Stimulated activated CD8-positive, alpha-beta memory T cell treated with anti-CD3 and anti-CD28 coated beads, Interleukin-2, amount 100 ng/mL, for 1 hour (primary cell): ENCODE results near the gene PSMA7.
A peak's percentile ranks its signal among the peaks of the same experiment; 100 is the strongest.
"Not testable (repeated sequence)": the region's sequence is repeated elsewhere in the genome, so short reads cannot be mapped to it uniquely, and the experiment has no call there.

Experiments
- DNase-seq, 2 donors: peaks; one replicate each; pipeline ENCODE4 v3.0.0-alpha.2; 2020; ENCODE audit warnings: low read depth in 2 of 2

Gene PSMA7

GRCh38 chr20:62155428-62156253 lies 12.4 kb upstream of the PSMA7 start:
- DNase-seq, result no peak

GRCh38 chr20:62151835-62152364 lies 8.7 kb upstream of the PSMA7 start:
- no peak for DNase-seq

DNA sequence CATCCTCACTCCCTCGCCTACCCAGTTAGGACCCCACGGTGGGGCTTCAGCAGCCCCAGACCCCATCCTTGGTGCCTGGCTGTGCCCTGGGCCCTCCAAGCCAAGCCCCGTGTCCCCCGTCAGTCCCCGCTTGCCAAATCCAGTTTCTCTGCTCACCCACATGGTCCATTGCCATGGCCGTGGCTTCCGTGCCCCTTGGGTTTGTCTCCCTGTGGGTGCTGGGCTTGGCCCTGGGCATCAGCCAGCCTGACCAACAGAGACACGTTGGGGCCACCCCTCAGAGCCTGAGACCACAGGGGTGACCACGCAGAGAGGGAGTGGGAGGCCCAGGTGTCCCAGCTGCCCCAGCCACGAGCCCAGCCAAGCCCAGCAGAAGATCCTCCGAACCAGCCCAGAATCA lies 8.0 kb upstream of the PSMA7 start:
- no peak for DNase-seq

GRCh38 chr20:62150310-62150575 lies 7.0 kb upstream of the PSMA7 start:
- DNase-seq, result no peak

DNA sequence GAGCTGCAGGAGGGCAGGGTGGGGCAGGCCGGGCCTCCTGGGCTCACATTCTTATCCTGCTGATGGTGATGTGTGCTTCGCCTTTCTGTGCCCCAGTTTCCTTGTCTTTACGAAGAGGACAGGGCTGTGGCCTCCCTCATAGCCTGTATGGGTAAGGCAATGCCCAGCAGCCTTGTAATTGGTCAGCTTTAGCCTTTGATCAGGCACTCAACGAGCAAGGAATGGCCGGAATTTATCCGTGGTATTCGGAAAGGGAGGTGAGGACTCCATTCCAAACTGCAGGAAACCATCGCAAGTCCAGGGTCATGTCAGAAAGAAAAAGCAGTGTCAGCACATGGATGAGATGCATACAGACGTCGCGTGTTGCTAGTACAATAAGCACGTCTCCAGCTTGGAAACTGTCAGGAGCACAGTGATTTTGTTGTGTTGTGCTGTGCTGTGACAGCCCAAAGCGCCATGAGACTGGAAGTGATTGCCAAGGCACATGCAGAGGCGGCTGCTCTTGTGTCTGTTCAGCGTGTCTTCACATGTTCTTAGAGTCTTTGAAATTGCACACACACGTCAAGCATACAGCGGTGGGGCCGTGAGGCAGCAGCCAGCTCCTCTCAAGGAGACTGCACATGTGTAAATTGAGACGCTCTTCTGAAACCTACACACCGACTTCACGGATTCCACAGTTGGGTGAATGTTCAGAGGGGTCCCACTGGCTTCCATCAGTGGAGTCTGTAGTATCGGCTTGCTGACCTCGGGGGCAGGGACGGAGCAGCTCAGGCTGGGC lies 6.5 kb upstream of the PSMA7 start:
- DNase-seq, result no peak

DNA sequence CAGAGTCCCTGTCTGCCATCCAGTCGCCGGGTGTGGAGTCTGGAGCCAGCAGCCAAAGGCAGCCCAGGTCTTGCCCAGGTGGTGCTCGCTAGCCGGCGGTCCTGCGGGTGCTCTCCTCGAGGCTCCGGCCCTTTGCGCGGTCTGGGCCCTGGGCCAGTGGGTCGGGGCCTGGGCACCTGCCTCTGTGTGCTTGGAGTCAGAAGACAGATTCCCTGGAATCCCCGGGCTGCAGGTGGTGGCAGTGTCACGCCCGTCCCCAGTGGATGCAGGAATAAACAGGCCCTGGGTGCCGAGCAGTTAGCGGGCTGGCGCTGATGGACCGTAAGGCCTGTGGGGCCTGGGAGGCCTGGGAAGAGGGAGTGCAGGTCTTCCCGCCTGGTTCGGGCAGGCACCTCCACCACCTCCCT lies 5.7 kb upstream of the PSMA7 start:
- no peak for DNase-seq

DNA sequence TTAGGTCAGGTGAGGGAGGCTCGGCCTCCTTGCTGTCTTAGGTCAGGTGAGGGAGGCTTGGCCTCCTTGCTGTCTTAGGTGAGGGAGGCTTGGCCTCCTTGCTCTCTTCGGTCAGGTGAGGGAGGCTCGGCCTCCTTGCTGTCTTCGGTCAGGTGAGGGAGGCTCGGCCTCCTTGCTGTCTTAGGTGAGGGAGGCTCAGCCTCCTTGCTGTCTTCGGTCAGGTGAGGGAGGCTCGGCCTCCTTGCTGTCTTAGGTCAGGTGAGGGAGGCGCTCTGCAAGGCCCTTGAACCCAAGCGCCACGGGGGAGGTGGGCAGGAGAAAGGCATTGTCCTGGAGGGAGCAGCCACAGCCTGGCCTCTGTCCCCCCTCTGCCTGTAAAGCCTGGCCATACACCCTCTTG lies 5.2 kb upstream of the PSMA7 start:
- not testable (repeated sequence) for DNase-seq

GRCh38 chr20:62147528-62147927 lies 4.3 kb upstream of the PSMA7 start:
- DNase-seq, result no peak

DNA sequence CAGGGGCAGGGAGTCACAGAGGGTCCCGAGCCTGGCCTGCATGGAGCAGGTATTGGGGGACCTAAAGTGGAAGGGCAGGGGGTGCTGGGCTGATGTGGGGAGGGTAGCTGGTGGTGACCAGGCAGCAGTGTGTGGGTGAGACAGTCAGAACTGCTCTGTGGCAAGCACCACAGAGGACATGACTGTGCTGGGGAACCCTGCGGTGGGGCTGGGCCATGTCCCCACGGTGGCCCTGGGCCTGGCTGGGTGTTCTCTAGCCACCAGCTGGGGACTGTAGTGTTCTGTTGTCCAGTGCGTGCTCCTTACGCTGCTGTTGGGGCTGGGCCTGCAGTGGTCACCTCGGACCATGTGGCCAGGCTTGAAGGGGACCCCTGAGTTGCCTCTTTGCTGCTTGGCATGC lies 3.9 kb upstream of the PSMA7 start:
- no peak for DNase-seq

DNA sequence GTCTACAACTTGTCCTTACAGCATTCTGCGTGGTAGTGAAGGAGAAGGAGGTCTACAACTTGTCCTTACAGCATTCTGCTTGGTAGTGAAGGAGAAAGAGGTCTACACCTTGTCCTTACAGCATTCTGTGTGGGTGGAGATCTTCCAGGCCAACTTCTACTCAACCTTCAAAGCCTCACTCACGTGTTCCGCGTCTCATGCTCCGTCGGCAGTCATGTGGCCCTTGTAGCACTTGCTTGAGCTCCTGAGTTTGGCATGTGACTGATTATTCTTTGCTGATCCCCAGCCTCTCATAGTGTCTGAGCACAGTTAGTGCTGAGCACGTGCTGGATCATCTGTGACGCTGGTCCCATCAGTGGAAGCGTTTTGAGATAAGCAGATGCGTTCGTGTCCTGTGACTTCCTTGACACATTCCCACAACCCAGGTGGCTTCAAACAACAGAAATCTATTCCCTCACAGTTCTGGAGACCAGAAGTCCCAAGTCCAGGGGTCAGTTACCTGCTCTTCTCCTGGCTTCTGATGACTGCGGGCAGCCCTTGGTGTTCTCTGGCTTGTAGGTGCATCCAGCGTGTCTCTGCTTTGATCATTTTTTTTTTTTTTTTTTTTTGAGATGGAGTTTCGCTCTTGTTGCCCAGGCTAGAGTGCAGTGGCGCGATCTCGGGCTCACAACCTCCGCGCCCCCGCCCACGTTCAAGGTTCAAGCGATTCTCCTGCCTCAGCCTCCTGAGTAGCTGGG lies 3.0 kb upstream of the PSMA7 start:
- DNase-seq, result no peak

- no peak for DNase-seq
These were observed 2.5 kb upstream of the PSMA7 start for GRCh38 chr20:62145688-62146018.

DNA sequence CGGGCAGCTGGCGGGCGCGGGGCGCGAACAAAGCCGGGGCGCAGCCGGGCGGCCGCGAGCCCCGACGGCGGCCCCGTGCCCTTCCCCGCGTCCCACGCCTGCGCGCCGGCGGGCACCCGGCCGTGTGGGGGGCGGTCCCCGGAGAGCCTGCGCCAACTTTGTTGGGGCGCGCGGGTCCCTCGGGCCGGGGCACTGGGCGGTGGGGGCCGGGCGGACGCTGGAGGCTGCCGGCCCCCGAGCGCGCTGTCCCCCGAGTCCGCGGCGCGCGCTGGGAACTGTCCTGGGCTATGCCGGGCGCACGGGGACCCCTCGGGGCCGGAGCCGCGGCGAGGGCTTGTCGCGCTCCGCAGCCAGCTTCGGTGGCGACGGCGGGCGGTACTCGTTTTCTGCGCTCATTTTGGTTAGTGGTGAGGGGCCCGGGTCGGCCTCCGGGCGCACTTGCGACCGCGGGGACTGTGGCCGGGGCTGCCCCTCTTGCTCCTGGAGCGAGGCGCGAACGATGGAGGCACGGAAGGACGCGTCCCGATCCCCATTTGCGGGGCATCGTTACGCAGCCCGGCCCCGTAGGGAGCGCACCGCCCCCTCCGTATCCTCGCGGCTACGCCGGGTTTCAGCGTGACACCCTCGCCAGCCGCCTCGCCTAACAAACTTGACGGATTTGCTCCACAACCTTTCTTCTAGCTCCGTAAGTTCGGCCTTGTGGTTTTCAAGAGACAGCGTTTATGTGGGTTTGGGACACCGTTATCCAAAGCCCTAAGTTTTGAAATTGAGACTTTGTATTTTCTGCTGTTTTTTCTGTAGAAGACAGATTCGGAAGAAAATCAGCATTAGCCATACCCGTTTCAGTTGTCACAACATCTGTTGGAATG lies 997 bp upstream of the PSMA7 start:
- peak in 1 of 2 donors; percentile 25 for DNase-seq

DNA sequence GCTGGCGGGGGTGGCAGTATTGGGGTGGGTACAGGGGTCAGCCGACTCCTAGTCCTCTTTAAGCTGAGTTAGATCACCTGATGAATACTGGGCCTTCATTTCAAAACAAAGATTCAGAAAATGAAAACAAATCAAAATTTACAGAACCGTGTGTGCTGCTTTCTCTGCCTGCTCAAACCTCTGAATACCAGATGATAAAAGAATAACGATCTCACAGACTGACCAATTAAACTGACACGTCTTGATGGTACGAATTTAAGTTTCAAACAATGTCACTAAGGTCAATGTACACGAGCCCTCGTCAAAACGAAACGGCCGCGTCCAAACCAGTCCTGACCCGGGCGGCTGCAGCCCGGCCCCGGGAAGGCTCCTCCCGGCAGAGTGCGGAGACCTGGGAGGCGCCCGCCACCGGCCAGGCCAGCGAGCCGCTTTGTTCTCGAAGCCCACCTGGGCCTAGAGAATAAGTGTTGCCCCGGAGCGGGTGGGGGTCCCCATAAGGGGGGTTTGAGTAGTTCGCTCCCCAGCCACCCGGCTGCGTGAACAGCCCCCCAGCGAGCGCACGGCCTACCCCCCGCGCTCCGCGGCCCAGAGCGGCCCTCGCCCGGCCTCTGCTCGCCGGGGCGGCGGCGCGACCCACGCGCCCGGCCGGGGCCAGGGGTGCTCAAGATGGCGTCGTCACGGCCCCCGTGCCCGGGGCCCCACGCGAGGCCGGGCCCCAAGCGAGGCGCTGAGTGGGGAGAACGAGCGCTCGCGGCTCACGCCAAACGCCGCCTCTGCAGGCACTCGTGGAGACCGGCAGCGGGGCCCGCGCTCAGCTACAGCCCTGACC lies 728 bp downstream of the PSMA7 start:
- no peak for DNase-seq

DNA sequence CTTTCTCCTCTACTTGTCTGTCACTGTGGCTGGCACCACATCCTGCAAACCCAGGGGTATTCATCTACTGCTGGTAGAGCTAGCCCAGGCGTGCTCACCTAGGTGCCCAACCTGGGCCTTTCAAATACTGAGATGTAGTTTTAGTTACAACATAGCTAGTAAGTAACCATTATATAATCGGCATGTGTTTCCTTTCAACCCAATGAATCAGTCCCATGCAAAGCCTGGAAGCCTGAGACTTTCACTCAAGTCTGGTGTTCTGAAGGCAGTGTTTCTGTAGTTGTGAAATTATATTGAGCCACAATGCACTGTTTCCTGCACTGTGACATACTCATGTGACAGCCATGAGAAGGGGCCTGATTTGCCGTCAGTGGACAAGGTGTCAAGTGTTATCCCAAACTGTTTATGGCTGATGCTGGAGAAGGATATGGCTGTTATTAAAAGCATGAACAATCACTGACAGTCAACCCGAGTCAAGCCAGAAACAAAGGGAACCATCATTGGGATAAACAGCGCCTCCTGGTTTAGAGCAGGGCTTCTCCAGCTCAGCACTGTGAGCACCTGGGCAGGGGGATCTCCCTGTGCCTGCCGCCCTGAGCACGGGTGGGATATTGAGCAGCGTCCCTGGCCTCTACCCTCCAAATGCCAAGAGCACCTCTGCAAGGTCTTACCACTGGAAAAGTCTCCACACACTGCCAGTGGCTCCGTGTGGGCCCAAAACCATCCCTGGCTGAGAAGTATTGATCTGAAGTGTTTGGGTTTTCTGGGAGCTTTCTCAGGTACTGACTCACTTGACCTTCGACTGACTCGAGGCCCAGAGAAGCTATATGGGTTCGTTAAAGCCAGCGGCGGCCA lies 1.6 kb downstream of the PSMA7 start:
- DNase-seq, result no peak

- no peak for DNase-seq
These were observed 2.2 kb downstream of the PSMA7 start for GRCh38 chr20:62141043-62141396.

GRCh38 chr20:62139636-62140035 lies 3.6 kb downstream of the PSMA7 start:
- DNase-seq, result no peak

- no peak for DNase-seq
These were observed 4.3 kb downstream of the PSMA7 start for GRCh38 chr20:62138912-62139311.

DNA sequence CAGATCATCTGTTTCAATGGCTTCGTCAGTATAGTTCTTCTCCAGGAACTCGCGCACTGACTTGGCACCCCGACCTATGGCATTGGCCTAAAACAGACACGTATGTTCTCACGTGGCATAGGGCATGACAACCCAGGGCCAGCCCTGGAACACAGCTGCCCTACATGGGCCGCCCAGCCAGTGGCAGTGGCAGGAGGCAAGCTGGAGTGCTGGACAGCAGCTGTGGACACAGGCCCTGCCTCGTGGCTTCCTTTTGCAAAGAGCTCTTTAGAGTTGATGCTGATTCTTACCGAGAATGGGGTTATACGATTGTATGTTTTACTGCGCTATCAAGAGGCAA lies 5.0 kb downstream of the PSMA7 start:
- no peak for DNase-seq

DNA sequence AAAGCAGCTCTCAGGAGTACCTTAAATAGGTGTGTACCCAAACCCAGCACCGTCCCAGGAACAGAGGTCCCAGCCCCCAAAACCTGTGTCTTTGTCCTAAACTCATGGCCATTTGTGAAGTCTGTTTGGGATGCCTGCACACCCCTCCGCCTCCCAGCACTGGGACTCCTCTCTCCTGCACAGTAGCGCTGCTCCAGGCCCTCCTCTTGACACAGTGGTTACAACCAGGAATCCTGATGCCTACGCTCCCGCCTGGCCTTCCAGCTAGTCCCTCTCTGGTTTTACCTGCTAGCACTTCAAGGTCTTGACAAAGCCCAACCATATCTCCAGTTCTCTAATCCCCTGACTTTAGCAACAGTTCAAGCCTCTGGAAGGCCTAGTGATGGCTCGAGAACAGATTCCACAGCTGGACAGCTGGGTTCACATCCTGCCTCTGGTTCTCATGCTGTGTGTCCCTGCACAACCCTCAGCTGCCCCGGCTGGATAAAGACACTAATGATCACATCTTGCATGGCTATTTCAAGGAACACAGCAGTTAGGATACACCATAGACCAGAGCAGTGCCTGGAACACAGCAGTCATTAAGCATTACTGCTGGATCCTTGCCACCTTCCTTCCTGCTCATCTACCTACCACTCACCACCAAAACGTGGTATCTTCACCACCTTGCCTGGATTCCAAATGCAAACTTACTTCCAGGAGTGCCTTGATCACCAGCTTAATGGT lies 5.6 kb downstream of the PSMA7 start:
- no peak for DNase-seq

- no peak for DNase-seq
These were observed 6.2 kb downstream of the PSMA7 start for GRCh38 chr20:62137092-62137384.
